Activated T-helper 1 cell treated with anti-CD3 and anti-CD28 coated beads, Interleukin-2, amount 50 U/mL, for 16 hours (primary cell): ENCODE results near the gene RAB34.
"Not testable (repeated sequence)": the region's sequence is repeated elsewhere in the genome, so short reads cannot be mapped to it uniquely, and the experiment has no call there.

Experiments used
- DNase-seq, 2 donors: peaks; one replicate each; pipeline ENCODE4 v3.0.0-alpha.2; 2020; ENCODE audit warnings: low read depth in 1 of 2, low spot score in 1 of 2

Gene RAB34

DNA sequence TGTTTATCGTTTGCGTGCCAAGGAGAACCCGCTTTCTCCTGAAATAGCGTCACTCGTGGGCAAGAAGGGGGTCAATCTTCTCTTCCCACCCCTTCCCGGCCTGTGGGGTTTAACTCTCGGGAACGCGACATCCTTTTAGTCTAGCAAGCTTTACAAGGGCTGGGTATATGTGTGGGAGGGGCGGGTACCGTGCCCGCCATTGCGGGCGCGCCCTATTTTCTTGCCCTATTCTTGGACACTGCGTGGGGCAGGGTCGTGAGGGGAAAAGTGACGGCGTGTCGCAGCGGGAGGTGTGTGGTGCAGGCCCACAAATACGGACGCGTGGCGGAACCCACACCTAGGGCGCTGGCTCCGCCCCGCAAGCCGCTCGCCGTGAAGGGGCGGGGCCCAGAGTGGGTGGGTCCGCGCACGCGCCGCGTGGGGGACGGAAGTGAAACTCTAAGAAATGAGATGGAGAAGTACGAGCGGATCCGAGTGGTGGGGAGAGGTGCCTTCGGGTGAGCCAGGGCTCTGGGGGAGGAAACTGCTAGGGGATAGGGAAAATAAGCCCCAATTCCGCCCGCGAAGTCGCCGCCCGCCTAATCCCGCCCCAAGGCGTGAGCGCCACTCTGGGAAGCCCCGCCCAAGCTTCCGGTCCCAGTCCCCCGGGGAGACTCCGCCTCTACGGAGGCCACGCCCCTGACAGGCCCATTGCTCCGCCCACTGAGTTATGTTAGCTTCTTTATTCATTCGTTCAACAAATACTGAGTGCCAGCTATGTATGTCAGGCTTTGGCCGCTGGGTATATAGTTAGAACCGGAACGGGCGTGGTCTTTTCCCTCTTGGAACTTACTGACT is 10.9 kb upstream of the RAB34 start, which contains the start of gene NEK8:
Gene NEK8 (plus strand): TSS at position 425 of the 837 bp plus-strand sequence. CDS start 26 bp downstream, at position 451.
- peak; percentile 94 to 96 for DNase-seq

DNA sequence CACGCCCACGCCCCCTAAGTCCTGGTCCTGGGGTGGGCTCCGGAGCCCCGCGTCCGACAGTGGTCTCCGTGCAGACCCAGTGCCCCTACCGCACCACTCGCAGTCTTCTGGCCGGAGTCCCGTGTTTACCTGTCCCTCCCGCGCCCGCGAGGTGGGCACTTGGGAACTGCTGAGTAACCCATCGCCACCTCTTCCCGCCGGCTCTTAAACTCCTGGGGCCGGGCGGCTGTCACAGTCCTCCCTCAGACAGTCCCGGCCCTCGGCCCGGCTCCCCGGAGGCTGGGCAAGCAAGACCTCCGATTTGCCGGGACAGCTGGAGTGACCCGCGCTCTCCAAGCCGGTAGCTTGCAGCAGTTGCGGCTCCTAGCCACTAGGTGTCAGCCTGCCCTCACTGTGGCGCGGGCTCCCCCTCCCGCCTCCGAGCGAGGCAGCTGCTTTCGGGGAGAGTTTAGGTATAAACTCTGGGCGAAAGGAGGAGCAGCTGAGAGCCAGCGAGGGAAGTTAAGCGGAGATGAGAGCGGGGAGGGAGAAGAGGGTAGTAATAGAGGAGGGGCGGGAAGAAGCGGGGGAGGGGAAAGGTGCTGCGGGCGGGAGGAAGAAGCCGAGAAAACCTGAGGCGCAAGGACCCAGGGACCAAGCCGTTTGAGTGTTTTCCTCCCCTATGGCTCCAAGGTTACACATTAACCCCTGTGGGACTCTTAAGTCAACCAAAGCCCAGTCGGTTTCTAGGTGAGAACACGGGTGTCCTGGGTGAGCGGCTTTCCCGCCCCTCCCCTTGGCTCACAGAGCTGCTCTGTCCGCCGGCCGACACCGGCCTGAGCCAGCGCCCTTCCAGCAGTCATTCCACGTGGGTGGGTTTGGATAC is 9.2 kb upstream of the RAB34 start:
- peak; percentile 83 to 85 for DNase-seq

DNA sequence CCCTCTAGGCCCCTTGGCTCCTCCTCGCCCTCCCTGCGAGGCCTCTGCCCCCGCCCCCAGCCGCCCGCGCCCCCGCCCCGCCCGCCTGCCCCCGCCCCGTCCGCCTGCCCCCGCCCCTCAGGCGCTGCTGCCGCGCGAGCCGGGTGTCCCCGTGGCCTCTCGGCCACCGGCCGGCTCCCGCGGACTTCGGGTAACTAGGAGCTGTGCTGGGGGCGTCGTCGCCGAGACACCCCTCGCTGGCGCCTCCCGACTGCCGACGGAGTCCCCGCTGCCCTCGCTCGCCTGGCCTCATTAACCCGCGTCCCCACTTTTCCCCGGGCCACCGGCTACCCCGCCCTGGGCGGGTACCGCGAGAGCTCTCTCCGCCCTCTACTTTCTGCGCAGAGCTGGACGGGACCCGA is 8.6 kb upstream of the RAB34 start, which contains the start of gene TLCD1:
Gene TLCD1 (minus strand): TSS at position 8 of the 401 bp plus-strand sequence. CDS start 136 bp downstream, outside the sequence.
- peak; percentile 41 to 59 for DNase-seq

DNA sequence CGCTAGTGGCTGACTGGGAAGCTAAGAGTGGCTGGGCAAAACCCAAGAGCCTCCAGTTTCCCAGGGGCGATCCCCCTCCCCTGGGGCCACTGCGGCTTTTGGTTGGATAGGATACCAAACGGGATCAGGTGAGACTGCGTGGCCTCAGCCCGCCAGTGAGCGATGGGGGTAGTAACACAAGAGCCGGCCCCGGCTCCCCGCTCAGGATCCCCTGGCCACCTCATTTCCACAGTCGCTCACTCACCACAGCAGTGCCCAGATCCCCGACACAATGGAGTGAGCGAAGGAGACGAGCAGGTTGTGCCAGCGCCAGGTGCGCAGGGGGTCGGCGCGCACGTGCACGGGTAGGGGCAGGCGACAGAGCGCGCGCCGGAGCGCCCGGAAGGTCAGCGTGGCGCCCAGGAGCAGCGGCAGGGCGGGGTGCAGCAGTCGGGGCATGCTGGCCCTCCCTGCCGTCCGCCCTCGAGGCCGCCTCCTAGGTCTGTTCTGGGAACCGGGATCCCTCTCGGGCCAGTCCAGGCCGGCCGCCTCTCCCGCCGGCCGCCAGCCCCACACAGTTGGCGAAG is 8.1 kb upstream of the RAB34 start:
- DNase-seq: no peak

DNA sequence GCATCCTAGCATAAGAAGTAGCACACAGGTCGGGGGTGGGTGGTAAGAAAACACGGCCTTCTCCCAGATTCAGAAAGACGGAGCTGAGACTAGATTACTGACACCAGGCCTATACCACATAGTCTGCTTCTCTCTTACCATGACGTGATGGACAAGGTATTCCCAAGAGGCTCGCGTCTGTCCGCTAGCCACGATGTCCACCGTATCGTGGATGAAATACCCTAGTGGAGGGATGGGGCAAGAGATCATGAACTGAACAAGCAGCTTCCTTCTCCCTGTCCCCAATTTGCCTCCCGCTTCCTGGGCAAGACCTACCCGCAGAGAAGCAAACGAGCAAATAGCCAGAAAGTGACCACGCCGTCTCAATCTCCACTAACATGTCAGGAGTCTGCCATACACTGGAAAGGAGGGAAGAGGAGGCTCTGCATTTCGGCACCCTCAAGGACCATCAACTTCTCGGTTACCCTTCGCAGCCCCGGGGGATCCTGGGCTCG is 7.5 kb upstream of the RAB34 start:
- DNase-seq: no peak

DNA sequence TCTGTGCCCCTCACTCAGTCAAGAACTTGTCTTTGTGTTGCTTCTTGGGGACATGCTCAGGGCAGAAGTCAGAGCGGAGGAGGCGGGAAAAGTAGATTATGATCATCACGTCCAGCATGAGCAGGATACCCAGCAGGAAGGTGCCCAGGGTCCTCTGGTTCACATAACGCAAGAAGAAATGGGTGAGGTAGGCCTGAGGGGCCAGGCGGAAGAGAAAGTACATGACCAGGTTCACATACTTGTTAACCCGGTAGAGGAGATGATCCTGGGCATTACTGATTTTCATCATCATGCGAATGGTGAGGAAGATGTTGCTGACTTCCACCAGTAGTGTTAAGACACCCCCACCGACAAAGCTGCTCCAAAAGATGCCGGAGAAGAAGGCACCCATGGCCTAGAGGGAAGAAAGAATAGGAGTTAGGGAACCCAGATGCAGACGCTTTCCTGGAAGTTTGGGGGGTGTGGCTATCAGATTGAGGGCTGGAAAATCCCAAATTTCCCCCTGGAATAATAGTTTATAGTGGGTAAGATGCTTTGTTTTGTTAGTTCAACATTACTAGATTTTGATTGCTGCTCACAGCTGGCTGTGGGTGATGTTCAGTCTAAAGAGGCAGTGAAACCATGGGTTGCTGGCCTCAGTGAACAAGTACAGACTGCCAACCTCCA is 7.0 kb upstream of the RAB34 start:
- no peak for DNase-seq

DNA sequence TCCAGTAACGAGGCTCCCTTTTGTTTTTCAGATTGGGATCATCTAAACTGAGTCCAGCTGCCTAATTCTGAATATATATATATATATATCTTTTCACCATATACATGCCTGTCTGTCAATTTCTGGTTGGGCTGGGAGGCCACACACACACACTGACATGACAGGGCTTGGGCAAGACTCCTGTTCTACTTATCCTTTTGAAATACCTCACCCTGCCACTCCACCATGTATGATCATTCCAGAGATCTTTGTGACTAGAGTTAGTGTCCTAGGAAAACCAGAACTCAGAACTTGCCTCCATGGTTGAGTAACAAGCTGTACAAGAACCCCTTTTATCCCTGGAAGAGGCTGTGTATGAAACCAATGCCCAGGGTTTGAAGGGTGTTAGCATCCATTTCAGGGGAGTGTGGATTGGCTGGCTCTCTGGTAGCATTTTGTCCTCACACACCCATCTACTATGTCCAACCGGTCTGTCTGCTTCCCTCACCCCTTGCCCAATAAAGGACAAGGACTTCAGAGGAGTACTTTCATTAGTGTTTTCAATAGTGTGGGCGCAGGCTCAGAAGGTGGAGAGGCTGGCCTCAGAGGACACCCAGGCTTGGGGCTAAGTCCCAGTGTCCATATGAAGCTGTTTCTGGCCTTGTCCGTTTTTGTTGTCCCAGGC is 6.3 kb upstream of the RAB34 start:
- DNase-seq: not testable (repeated sequence)

DNA sequence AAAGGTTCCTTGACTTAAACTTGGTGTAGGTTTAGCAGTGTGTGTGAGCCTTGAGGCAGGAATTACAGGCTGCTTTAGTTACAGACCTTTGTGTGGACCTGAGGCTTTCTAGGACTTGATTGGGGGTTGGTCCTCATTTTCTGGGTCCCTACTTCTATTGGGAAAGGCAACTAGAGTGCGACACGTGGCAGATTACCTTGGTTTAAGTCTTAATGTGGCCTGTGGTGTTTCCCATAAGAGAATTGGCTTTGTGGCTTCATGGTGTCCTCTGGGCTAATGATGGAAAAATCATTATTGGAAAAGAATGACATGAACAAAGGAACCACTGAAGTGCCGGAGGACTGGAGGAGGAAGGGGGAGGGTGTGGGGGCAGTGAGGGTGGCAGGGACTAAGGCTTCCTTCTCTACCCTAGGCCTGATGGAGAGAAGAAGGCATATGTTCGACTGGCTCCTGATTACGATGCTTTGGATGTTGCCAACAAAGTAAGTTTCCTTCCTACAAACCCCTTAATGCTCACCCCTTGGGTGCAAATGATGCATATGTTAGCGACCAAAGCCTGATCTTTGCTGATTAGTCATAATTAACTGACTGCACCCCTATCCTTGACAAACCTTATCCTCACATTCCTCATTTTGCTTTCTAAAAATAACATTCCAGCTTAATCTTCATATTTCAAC is 5.6 kb upstream of the RAB34 start:
- DNase-seq: no peak

DNA sequence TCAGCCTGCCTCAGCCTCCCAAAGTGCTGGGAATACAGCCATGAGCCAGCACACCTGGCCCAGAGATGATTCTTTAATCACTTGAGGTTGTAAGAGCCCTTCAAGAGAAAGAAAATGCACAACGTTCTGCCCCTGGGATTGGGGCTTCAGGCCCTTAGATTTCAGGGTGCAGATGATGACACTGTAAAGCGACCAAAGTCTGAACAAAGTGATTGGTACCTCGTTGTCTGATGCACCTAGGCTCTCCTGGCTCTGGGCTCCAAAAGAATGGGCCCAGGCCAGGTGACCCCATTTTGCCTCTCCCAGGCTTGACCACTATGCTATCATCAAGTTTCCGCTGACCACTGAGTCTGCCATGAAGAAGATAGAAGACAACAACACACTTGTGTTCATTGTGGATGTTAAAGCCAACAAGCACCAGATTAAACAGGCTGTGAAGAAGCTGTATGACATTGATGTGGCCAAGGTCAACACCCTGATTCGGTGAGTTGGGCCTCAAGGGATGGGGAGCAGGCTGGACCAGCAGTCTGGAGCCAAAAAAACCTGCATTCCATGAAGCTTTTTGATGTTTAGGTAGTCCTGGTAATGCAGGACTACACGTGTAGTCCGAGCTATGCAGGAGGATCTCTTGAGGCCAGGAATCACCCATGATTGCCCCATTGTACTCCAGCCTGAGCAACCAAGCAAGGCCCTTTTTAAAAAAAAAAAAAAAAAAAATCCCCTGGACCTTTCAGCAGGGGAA is 4.9 kb upstream of the RAB34 start:
- no peak for DNase-seq

DNA sequence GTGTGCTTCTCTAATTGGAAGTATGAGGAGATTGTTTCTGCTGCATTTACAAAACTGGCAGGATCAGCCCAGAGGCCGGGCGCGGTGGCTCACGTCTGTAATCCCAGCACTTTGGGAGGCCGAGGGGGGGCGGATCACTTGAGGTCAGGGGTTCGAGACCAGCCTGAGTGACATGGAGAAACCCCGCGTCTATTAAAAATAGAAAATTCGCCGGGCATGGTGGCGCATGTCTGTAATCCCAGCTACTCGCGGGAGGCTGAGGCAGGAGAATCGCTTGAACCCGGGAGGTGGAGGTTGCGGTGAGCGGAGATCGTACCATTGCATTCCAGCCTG is 3.3 kb upstream of the RAB34 start:
- not testable (repeated sequence) for DNase-seq

DNA sequence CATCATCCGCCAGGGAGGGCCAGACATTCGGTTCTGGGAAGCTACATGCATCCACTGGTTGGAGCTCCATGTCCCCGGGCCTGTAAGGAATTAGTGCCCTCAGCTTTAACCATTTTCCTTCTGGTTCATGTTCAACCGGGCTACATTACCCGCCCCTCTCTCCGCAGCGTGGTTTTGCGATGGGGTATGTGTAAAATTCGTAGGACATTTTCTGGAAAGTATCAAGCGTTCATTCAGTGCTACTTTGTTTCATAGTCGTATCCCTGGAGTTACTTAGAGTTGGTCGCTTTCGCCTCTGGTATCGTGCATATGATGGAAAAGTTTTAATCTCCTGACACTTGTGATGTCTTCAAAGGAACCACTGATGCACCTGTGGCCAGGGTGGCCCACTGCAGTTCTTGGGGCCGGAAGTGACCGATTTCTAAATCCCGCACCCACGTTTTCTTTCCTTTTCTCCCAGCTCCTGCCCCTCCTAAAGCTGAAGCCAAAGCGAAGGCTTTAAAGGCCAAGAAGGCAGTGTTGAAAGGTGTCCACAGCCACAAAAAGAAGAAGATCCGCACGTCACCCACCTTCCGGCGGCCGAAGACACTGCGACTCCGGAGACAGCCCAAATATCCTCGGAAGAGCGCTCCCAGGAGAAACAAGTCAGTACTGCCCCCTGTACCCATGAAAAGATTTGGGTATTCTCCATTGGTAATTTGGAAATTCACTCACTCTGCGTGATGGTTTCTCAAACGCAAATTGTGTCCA is 2.8 kb upstream of the RAB34 start:
- no peak for DNase-seq

DNA sequence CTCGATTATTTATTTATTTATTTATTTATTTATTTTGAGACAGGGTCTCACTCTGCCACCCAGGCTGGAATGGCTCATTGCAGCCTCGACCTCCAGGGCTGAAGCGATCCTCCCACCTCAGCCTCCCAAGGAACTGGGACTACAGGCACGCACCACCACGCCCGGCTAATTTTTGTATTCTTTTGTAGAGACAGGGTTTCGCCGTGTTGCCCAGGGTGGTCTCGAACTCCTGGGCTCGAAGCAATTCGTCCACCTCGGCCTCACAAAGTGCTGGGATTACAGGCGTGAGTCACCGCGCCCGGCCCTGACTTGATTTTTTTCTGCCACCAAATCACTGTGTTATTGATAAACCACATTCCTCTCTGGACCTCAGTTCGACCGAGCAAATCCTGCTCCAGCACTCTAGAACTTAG is 1.4 kb upstream of the RAB34 start:
- no peak for DNase-seq

DNA sequence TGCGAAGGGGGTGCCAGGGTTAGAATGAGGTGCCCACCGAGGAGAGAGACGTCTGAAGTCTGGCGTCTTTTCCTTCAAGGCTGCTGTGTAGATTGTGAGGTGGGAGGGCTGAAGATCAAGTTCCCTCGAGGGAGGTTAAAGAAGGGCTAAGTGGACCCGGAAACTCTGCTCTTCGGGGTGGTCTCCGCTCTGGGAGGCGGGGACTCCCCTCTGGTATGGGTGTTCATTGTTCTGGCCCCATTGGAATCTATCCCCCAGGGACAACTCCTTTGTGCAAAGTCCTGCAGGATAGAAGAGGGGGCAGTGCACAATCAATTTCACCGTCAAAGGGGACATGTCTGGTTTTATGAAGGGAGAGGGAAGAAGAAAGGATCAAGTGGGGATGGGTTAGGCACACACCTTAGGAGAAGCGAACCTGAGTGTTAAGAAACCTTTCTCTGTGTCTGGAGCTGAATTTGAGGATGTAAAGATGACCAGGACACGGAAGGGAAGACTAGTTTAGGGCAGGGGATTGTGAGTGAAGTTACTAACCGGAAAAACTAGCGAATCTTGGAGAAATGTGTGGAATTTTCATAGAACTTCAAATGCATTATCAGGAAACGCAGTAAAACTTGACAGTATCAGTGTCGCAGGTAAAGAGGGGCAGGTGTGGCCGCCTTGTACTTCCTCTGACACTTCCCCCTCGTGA is 809 bp upstream of the RAB34 start:
- DNase-seq: no peak

DNA sequence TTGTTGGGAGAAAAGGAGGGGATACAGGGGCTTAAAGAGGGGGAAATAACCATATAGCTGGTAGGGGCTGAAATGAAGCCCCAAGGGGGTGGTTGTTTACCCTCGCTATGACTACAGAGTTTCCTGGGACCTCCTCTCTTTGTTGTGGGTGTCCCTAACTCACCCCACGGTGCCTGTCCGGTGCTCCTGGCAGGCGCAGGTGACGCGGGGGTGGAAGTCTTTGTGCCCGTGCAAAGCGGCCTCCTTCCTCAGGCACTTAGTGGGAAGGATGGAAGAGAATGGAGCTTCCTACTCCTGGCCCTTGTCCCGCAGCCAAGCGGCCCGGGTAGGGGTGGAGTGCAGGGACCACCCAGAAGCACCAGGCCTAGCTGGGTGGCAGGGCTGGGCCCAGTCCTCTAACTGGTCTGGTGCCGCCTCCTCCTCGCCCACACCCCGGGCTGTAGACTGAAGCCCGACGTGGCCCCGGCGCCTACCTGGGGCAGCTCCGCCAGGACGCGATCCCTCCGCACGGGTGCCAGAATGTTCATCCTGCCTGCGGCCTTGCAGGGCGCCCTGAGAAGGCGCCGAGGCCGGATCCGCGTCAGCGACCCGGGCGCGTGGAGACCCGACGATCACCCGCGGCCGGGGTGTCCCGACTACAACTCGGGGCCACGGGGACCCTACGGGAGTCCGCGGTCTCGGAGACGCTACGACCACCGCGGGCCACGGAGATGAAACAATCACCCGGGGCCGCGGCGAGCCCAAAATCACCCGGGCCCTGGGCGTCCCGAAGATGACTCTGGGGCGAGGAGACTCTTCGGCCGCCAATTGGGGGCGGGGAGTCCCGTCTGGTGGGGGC is 709 bp downstream of the RAB34 start:
- DNase-seq: no peak

DNA sequence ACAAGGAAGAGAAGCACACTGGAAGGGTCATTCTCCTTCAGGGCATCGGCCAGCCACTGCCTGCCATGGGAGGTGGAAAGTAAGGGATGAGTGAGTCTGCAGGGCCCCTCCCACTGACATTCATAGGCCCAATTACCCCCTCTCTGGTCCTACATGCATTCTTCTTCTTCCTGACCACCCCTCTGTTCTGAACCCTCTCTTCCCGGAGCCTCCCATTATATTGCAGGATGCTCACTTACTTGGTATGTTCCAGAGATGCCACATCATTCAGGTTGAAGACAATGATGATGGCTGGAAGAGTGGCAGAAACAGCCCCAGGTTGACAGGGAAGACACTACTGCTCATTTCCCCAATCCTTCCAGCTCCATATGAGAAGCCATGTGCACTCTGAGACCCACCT is 2.5 kb downstream of the RAB34 start:
- DNase-seq: no peak

DNA sequence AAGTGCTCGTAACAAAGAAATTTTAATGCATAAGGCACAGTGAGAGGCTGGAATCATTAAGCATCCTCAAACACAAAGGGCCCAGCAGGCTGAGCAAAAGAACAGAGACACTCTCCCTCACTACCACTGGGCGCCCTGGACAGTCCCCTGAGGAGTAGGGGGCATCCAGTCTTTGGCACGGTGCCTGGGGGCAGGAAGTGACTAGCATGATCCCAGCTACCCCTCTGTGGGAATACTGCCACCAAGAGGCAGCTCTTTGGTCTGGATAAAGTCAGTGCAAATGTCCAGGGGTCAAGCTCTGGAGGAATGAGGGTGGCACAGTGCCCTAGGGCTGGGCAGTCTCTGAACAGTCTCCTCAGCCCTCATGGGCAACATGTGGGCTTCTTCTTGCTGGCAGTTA is 3.4 kb downstream of the RAB34 start:
- DNase-seq: no peak
